Hepatocyte (in vitro differentiated cells): ENCODE results near the gene TK2. TPM values are rescaled to one million over a fixed set of nuclear protein-coding genes. Genes with fewer than 3 reads are reported as not detected.

ENCODE experiments used
- DNase-seq: peaks from one replicate; pipeline ENCODE4 v3.0.0-alpha.2; 2016; ENCODE audit warnings: low spot score
- H2AFZ ChIP-seq: fragments of 200-600 bp; sonication (generic); 2 replicates; pipeline ENCODE4 v1.6.0; 2016; ENCODE audit warnings: antibody characterized with exemption, mild to moderate bottlenecking
- H3K27ac ChIP-seq: fragments of 200-600 bp; sonication (generic); 2 replicates; pipeline ENCODE4 v1.5.1; 2016; ENCODE audit warnings: mild to moderate bottlenecking
- H3K27me3 ChIP-seq: fragments of 200-600 bp; sonication (generic); 2 replicates; pipeline ENCODE4 v1.6.1; 2016
- H3K36me3 ChIP-seq: fragments of 200-600 bp; sonication (generic); replicated peaks from 2 replicates; pipeline ENCODE4 v1.5.1; 2016; ENCODE audit warnings: low read depth; ENCODE audit not compliant: insufficient read depth
- H3K4me1 ChIP-seq: fragments of 200-600 bp; sonication (generic); 2 replicates; pipeline ENCODE4 v1.5.1; 2016; ENCODE audit warnings: mild to moderate bottlenecking, moderate library complexity; ENCODE audit not compliant: insufficient read depth
- H3K4me2 ChIP-seq: fragments of 200-600 bp; sonication (generic); 2 replicates; pipeline ENCODE4 v1.6.0; 2016
- H3K4me3 ChIP-seq: fragments of 200-600 bp; sonication (generic); 2 replicates; pipeline ENCODE4 v1.5.1; 2016; ENCODE audit warnings: mild to moderate bottlenecking
- H3K79me2 ChIP-seq: fragments of 200-600 bp; sonication (generic); 2 replicates; pipeline ENCODE4 v1.6.0; 2017; ENCODE audit warnings: mild to moderate bottlenecking
- H3K9me2 ChIP-seq: fragments of 200-600 bp; sonication (generic); replicated peaks from 2 replicates; pipeline ENCODE4 v1.6.0; 2017; ENCODE audit warnings: mild to moderate bottlenecking; ENCODE audit not compliant: insufficient read depth
- H3K9me3 ChIP-seq: fragments of 200-600 bp; sonication (generic); 2 replicates; pipeline ENCODE4 v1.5.1; 2016; ENCODE audit warnings: low read depth, mild to moderate bottlenecking
- H4K20me1 ChIP-seq: fragments of 200-600 bp; sonication (generic); 2 replicates; pipeline ENCODE4 v1.6.0; 2016; ENCODE audit warnings: mild to moderate bottlenecking; ENCODE audit not compliant: insufficient read depth, poor library complexity, severe bottlenecking
- EZH2 ChIP-seq: fragments of 200-600 bp; sonication (generic); IDR thresholded peaks from 2 replicates; pipeline ENCODE4 v1.6.1; 2016; ENCODE audit warnings: antibody characterized with exemption, mild to moderate bottlenecking, borderline replicate concordance
- EZH2phosphoT487 ChIP-seq: fragments of 200-600 bp; sonication (generic); IDR thresholded peaks from one replicate; pipeline ENCODE4 v1.6.1; 2018; ENCODE audit warnings: antibody characterized with exemption, mild to moderate bottlenecking, low read depth, moderate library complexity; ENCODE audit not compliant: unreplicated experiment, severe bottlenecking
- WGBS: methylation state at CpG from one replicate; pipeline ENCODE4 v1.1.6; 2016; ENCODE audit warnings: low lambda C conversion rate; ENCODE audit errors: missing lambda C conversion rate; 5-methylcytosine and 5-hydroxymethylcytosine counted together
- polyA plus RNA-seq: library from polyadenylated mRNA; unstranded; fragments of >200 nt; fragmentation: Nextera tagmentation; extraction: Ambion mirVana; gene quantifications from 2 replicates; pipeline ENCODE4 v1.2.1, GENCODE V29; 2016
- total RNA-seq: library from RNA; depleted of rRNA; stranded (reverse); fragments of >200 nt; gene quantifications from 2 replicates; pipeline ENCODE4 v1.2.3, GENCODE V29; 2014
- TF ChIP-seq, protein P1 (sequence below): fragments of 200-600 bp; sonication (generic); IDR thresholded peaks from 2 replicates; pipeline ENCODE4 v1.5.1; 2016; ENCODE audit warnings: antibody characterized with exemption, mild to moderate bottlenecking; ENCODE audit not compliant: poor library complexity

The TK2 gene
- total and polyA plus RNA-seq, 2 experiments from 2014 or later: 10.1 to 14.3 TPM

DNA sequence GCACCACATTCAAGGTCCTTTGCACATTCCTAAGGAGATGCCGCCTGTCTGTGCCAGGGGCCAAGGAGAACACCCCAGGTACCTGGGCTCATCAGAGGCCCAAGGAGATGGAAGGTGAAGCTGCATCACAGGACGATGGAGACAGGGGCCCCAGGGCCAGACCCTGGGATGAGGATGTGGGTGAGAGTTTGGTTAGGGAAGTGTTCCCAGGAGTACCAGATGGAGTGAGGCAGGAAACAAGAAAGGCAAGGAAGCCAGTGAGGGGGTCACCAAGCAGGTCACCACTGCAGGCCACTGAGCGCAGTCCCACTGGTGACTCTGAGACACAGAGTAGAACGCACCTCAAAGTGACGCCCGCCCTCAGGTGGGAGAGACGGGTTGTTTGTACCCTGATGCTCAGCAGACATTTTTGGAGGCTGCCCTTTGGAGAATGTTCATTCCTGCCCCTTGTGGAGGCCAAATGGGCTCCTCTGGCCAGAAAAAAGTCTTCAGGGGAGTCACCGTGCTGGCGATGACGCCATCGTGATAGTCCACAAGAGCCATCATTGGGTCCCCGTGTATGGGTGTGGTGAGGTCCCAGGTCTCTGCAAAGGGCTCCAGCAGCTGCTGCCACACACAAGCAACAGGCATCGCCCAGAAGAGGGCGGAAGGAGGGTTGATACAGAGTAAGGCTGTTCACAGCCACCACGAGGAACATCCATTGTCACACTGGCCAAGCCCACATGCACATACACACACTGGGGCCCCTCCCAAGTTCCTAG, 65.3 kb downstream of the TK2 start:
- no peaks in the 10 kb centered on the region for H4K20me1 ChIP-seq
- no peaks in the 10 kb centered on the region for H3K79me2 ChIP-seq
- H3K9me2 ChIP-seq: no peaks in the 10 kb centered on the region
- H3K4me2 ChIP-seq: no peak overlapping the region
- DNase-seq: no peak
- no peaks in the 10 kb centered on the region for H3K9me3 ChIP-seq
- TF ChIP-seq EZH2phosphoT487 (no peak), EZH2 (no peak)
- TF ChIP-seq, protein P1, sequence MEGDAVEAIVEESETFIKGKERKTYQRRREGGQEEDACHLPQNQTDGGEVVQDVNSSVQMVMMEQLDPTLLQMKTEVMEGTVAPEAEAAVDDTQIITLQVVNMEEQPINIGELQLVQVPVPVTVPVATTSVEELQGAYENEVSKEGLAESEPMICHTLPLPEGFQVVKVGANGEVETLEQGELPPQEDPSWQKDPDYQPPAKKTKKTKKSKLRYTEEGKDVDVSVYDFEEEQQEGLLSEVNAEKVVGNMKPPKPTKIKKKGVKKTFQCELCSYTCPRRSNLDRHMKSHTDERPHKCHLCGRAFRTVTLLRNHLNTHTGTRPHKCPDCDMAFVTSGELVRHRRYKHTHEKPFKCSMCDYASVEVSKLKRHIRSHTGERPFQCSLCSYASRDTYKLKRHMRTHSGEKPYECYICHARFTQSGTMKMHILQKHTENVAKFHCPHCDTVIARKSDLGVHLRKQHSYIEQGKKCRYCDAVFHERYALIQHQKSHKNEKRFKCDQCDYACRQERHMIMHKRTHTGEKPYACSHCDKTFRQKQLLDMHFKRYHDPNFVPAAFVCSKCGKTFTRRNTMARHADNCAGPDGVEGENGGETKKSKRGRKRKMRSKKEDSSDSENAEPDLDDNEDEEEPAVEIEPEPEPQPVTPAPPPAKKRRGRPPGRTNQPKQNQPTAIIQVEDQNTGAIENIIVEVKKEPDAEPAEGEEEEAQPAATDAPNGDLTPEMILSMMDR: no peak
- peaks cover 4% of the 10 kb centered on the region for H3K4me1 ChIP-seq
- H3K27ac ChIP-seq: no peak overlapping the region
- no peaks in the 10 kb centered on the region for H3K27me3 ChIP-seq
- 91% methylated on average over 15 of the region's 15 CpGs for WGBS
- no peak overlapping the region for H3K4me3 ChIP-seq
- H3K36me3 ChIP-seq: no peaks in the 10 kb centered on the region
- H2AFZ ChIP-seq: no peak overlapping the region

DNA sequence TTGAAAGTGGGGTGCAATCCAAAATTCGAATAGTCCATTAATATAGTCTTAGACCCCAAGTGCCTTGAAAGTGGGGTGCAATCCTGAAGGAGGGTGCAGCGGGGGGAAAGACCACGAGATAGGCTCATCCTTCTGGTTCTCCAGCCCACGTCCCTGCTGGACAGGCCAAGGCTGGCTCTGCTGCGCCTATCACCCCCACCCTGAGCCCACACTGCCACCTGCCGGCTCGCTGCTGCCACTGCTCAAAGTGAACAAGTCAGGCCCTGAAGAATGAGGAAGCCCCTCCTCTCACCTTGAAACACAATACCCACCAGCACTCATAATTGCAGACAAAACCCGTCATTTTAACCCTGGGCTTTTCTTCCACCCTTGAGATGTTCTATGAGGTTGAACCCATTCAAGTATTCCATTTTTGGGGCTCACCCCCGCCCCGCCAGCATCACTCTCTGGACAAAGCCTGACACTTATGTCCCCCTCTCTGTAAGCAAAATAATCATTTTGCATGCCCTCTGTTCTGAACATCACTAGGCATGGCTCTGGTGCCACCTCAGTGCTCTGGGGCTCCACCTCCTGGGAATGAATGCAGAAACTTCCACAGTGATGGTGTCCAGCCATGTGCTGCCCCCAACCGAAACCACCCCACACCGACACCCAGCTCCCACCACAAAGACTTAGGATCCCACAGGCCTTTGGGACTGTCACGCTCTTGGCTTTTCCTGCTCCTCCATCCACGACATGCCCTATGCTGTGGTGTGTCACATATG, 66.1 kb downstream of the TK2 start:
- Histone ChIP-seq H2AFZ (no peak overlapping the region), H3K79me2 (no peaks in the 10 kb centered on the region), H3K27me3 (no peaks in the 10 kb centered on the region), H3K9me2 (no peaks in the 10 kb centered on the region), H3K4me2 (no peak overlapping the region), H3K27ac (no peak overlapping the region), H3K4me1 (peaks cover 4% of the 10 kb centered on the region), H3K36me3 (no peaks in the 10 kb centered on the region), H4K20me1 (no peaks in the 10 kb centered on the region), H3K4me3 (no peak overlapping the region), H3K9me3 (no peaks in the 10 kb centered on the region)
- TF ChIP-seq, protein P1: peak; percentile 90
- TF ChIP-seq EZH2 (no peak), EZH2phosphoT487 (no peak)
- DNase-seq: peak; percentile 88
- 39% methylated on average over 14 of the region's 14 CpGs for WGBS

DNA sequence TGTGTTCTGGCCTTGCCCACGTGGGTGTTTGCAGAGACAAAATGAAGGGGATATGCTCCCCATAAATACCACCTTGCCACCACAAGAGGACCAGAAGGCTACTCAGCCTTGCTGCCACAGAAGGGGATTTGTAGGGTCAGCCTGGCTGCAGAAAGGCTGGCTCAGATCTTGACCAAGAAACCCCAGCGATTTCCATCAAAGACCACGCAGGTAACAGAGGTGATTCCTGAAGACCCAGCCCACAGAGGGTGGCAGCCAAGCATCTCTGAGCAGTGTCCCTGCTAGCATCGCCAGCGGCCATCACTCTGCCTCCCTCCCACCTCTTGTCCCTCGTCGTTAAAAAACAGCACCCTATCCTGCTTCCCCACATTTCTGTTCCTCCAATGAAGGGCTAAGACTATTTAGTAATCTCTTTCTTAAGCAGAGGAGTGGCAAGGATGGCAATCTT, 68.0 kb downstream of the TK2 start:
- no peak for DNase-seq
- no peak overlapping the region for H3K4me2 ChIP-seq
- H4K20me1 ChIP-seq: no peaks in the 10 kb centered on the region
- H3K4me3 ChIP-seq: no peak overlapping the region
- H3K9me3 ChIP-seq: no peaks in the 10 kb centered on the region
- no peaks in the 10 kb centered on the region for H3K79me2 ChIP-seq
- no peaks in the 10 kb centered on the region for H3K9me2 ChIP-seq
- no peak overlapping the region for H3K27ac ChIP-seq
- no peaks in the 10 kb centered on the region for H3K27me3 ChIP-seq
- WGBS: 76% methylated on average over 7 of the region's 7 CpGs
- no peaks in the 10 kb centered on the region for H3K4me1 ChIP-seq
- no peak for TF ChIP-seq EZH2
- no peak for TF ChIP-seq EZH2phosphoT487
- TF ChIP-seq, protein P1: no peak
- no peak overlapping the region for H2AFZ ChIP-seq
- no peaks in the 10 kb centered on the region for H3K36me3 ChIP-seq
